WTC11 (cell line): ENCODE data around the gene ALK.

Experiments used
- FOXP1 ChIP-seq: sonication (generic); formaldehyde crosslinking; IDR thresholded peaks from 2 replicates; pipeline ENCODE4 v1.8.0; 2022; ENCODE audit warnings: missing genetic modification reagents, mild to moderate bottlenecking, moderate library complexity, borderline replicate concordance
- JUN ChIP-seq: sonication (generic); formaldehyde crosslinking; IDR thresholded peaks from 2 replicates; pipeline ENCODE4 v1.8.0; 2023; ENCODE audit warnings: mild to moderate bottlenecking, missing genetic modification reagents
- MXD4 ChIP-seq: fragments of 250-450 bp; sonication (Bioruptor Pico); IDR thresholded peaks from 2 replicates; pipeline ENCODE4 v1.8.0; 2021; ENCODE audit warnings: mild to moderate bottlenecking, moderate library complexity, borderline replicate concordance
- ZNF317 ChIP-seq: sonication (generic); formaldehyde crosslinking; IDR thresholded peaks from 2 replicates; pipeline ENCODE4 v1.8.1; 2023; ENCODE audit warnings: low read depth, mild to moderate bottlenecking, moderate library complexity, missing genetic modification reagents, borderline replicate concordance
- TF ChIP-seq, protein P1 (sequence below): fragments of 200-600 bp; IDR thresholded peaks from 2 replicates; pipeline ENCODE4 v1.8.0; 2022; ENCODE audit warnings: antibody characterized with exemption
- TF ChIP-seq, protein P2 (sequence below): fragments of 250-450 bp; sonication (Bioruptor Pico); IDR thresholded peaks from 2 replicates; pipeline ENCODE4 v1.9.0; 2021; ENCODE audit warnings: mild to moderate bottlenecking
- TF ChIP-seq, protein P3 (sequence below): sonication (generic); formaldehyde crosslinking; IDR thresholded peaks from 2 replicates; pipeline ENCODE4 v1.8.1; 2023; ENCODE audit warnings: mild to moderate bottlenecking, moderate library complexity, missing genetic modification reagents

DNA sequence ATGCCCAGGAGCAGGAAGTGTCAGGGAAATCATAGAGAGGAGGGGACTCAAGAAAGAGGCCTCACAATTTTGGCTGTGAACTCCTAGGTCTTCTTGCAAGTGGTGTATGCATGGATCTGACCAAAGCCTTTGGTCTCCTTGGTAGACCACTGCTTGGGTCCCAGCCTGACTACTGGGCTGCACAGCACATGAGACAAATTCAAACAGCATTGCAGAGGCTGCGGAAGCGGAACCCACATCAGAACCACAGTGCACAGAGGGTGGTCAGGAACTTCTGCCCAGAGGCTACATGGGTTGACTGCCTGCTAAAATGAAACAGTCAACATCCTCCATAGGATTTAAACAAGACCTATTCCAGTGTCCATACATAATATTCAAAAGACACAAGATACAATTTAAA lies 766.8 kb downstream of the ALK start:
- TF ChIP-seq, protein P1, sequence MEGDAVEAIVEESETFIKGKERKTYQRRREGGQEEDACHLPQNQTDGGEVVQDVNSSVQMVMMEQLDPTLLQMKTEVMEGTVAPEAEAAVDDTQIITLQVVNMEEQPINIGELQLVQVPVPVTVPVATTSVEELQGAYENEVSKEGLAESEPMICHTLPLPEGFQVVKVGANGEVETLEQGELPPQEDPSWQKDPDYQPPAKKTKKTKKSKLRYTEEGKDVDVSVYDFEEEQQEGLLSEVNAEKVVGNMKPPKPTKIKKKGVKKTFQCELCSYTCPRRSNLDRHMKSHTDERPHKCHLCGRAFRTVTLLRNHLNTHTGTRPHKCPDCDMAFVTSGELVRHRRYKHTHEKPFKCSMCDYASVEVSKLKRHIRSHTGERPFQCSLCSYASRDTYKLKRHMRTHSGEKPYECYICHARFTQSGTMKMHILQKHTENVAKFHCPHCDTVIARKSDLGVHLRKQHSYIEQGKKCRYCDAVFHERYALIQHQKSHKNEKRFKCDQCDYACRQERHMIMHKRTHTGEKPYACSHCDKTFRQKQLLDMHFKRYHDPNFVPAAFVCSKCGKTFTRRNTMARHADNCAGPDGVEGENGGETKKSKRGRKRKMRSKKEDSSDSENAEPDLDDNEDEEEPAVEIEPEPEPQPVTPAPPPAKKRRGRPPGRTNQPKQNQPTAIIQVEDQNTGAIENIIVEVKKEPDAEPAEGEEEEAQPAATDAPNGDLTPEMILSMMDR = no peak
- TF ChIP-seq, protein P2, sequence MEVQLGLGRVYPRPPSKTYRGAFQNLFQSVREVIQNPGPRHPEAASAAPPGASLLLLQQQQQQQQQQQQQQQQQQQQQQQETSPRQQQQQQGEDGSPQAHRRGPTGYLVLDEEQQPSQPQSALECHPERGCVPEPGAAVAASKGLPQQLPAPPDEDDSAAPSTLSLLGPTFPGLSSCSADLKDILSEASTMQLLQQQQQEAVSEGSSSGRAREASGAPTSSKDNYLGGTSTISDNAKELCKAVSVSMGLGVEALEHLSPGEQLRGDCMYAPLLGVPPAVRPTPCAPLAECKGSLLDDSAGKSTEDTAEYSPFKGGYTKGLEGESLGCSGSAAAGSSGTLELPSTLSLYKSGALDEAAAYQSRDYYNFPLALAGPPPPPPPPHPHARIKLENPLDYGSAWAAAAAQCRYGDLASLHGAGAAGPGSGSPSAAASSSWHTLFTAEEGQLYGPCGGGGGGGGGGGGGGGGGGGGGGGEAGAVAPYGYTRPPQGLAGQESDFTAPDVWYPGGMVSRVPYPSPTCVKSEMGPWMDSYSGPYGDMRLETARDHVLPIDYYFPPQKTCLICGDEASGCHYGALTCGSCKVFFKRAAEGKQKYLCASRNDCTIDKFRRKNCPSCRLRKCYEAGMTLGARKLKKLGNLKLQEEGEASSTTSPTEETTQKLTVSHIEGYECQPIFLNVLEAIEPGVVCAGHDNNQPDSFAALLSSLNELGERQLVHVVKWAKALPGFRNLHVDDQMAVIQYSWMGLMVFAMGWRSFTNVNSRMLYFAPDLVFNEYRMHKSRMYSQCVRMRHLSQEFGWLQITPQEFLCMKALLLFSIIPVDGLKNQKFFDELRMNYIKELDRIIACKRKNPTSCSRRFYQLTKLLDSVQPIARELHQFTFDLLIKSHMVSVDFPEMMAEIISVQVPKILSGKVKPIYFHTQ (CRISPR knock-in tag) = no peak
- TF ChIP-seq ZNF317 (CRISPR knock-in tag) (no peak), FOXP1 (no peak), JUN (CRISPR knock-in tag) (no peak), MXD4 (CRISPR knock-in tag) (no peak)
- TF ChIP-seq, protein P3, sequence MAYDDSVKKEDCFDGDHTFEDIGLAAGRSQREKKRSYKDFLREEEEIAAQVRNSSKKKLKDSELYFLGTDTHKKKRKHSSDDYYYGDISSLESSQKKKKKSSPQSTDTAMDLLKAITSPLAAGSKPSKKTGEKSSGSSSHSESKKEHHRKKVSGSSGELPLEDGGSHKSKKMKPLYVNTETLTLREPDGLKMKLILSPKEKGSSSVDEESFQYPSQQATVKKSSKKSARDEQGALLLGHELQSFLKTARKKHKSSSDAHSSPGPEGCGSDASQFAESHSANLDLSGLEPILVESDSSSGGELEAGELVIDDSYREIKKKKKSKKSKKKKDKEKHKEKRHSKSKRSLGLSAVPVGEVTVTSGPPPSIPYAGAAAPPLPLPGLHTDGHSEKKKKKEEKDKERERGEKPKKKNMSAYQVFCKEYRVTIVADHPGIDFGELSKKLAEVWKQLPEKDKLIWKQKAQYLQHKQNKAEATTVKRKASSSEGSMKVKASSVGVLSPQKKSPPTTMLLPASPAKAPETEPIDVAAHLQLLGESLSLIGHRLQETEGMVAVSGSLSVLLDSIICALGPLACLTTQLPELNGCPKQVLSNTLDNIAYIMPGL = no peak
